Stimulated activated effector memory CD8-positive, alpha-beta T cell treated with anti-CD3 and anti-CD28 coated beads, Interleukin-12 subunit alpha, Interleukin-12 subunit beta, amount 100 ng/mL, for 72 hours (primary cell): ENCODE measurements around the gene LAMB2.
A peak's percentile ranks its signal among the peaks of the same experiment; 100 is the strongest.

Source experiments
- ATAC-seq: fragments of 150-1000 bp; cut with Tn5 transposase; 2 replicates; pipeline ENCODE4 v1.10.0; 2021
- DNase-seq, 2 donors: peaks; one replicate each; pipeline ENCODE4 v3.0.0; 2021 to 2022; ENCODE audit warnings: low spot score in 2 of 2
- H3K27ac Mint-ChIP-seq: one replicate; pipeline ENCODE4 v1.8.0; 2022; ENCODE audit warnings: mild to moderate bottlenecking, mixed read lengths
- H3K36me3 Mint-ChIP-seq: one replicate; pipeline ENCODE4 v1.8.0; 2022; ENCODE audit warnings: mild to moderate bottlenecking, mixed read lengths
- H3K4me1 Mint-ChIP-seq: one replicate; pipeline ENCODE4 v1.8.0; 2022; ENCODE audit warnings: mixed read lengths
- H3K4me3 Mint-ChIP-seq: one replicate; pipeline ENCODE4 v1.8.0; 2022; ENCODE audit warnings: mild to moderate bottlenecking, mixed read lengths
- H3K9me3 Mint-ChIP-seq: one replicate; pipeline ENCODE4 v1.8.0; 2022; ENCODE audit warnings: mixed read lengths

The LAMB2 gene

GRCh38 chr3:49165771-49166751 lies 33.2 kb upstream of the LAMB2 start, which contains the start of gene CCDC71:
TSS of gene CCDC71 (minus strand) at chr3:49166331. CDS start at chr3:49164208, 2,123 bp downstream.
- DNase-seq (peak; percentile 63 to 86), ATAC-seq (peak; percentile 81)
- Mint-ChIP-seq H3K4me1 (peaks cover 41% of the 10 kb centered on the region), H3K27ac (peak within 1 kb of the TSS; percentile 95), H3K4me3 (peak within 1 kb of the TSS; percentile 92), H3K9me3 (no peaks in the 10 kb centered on the region), H3K36me3 (peaks cover 29% of the 10 kb centered on the region)

DNA sequence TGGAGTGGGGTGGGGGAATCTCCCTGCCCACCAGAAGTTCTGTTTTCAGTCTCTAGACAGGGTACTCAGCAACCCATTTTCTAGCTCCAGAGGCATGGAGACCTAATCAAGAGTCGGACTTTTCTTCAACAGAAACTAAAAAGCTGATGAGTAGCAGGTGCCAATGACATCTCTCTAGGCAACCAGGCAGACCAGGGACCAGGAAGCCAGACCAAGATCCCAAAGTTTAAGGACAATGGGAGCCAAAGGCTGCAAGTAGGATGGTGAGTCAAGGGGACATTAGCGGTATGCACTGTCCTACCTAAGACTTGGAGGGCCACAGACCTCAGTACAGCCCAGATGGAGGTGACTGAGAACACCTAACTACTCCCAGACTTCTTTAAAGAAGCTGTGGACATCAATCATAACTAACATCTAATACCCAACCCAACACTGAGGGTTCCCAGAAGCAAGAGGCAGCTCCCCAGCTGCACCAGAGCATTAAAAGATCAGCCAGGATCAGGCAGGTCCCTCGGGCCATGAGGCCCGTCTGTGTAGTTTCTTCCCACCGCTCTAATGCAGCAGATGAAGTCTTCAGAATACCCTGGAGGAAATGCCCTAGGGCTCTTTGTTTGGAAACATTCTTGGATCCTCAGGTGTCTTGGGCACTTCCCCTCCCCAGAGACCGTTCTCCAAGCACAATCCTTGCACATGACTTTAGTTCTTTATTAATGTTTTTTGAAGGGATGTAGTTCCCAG lies 32.3 kb upstream of the LAMB2 start:
- H3K4me1 Mint-ChIP-seq, result peaks cover 34% of the 10 kb centered on the region
- ATAC-seq, result no peak
- peak overlapping the region; percentile 95 for H3K27ac Mint-ChIP-seq
- H3K4me3 Mint-ChIP-seq, result peak overlapping the region; percentile 92
- peaks cover 29% of the 10 kb centered on the region for H3K36me3 Mint-ChIP-seq
- H3K9me3 Mint-ChIP-seq, result no peaks in the 10 kb centered on the region
- no peak for DNase-seq

GRCh38 chr3:49163609-49164008 lies 30.8 kb upstream of the LAMB2 start:
- peaks cover 34% of the 10 kb centered on the region for H3K4me1 Mint-ChIP-seq
- H3K9me3 Mint-ChIP-seq, result no peaks in the 10 kb centered on the region
- H3K4me3 Mint-ChIP-seq, result peak overlapping the region; percentile 26
- ATAC-seq, result no peak
- DNase-seq, result no peak
- peaks cover 29% of the 10 kb centered on the region for H3K36me3 Mint-ChIP-seq
- H3K27ac Mint-ChIP-seq, result no peak overlapping the region

DNA sequence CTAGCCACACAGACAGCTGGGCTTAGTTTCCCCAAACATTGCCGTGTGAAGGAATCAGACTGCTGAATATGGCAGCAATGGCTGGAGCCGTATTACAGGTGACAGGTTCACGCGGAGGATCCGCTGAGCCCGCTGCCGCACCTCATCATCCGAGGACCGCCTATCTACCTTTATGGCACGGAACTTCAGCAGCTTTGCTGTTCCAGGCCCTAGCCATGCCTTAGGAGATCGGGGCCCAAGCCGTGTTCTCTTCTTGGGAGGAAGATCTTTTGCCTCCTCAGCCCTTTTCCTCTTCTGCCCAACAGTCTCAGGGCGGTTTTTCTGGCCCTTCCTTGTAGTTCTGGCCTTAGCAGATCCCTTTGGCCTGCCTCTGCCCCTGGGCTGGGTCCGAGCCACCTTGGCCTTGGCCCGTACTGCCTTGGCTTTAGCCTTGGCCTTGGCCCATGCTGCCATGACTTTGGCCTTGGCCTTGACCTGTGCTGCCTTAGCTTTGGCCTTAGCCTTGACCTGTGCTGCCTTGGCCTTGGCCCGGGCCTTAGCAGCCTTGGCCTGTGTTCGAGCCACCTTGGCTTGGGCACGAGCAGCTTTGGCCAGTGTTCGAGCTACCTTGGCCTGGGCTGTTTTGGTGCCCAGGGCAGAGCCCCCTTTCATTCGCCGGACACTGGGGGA lies 30.0 kb upstream of the LAMB2 start:
- Mint-ChIP-seq H3K27ac (no peak overlapping the region), H3K4me1 (peaks cover 40% of the 10 kb centered on the region), H3K36me3 (peaks cover 29% of the 10 kb centered on the region), H3K4me3 (no peak overlapping the region), H3K9me3 (no peaks in the 10 kb centered on the region)
- no peak for DNase-seq
- ATAC-seq, result no peak

- Mint-ChIP-seq H3K4me3 (no peak overlapping the region), H3K27ac (peak overlapping the region; percentile 45), H3K36me3 (peaks cover 29% of the 10 kb centered on the region), H3K4me1 (peaks cover 40% of the 10 kb centered on the region), H3K9me3 (no peaks in the 10 kb centered on the region)
- peak; percentile 57 for ATAC-seq
- no peak for DNase-seq
Measured at GRCh38 chr3:49161808-49162530, 29.1 kb upstream of the LAMB2 start.

GRCh38 chr3:49161197-49161596 lies 28.3 kb upstream of the LAMB2 start:
- peaks cover 40% of the 10 kb centered on the region for H3K4me1 Mint-ChIP-seq
- DNase-seq (no peak), ATAC-seq (no peak)
- peak overlapping the region; percentile 45 for H3K27ac Mint-ChIP-seq
- H3K36me3 Mint-ChIP-seq, result peaks cover 29% of the 10 kb centered on the region
- H3K4me3 Mint-ChIP-seq, result no peak overlapping the region
- H3K9me3 Mint-ChIP-seq, result no peaks in the 10 kb centered on the region

DNA sequence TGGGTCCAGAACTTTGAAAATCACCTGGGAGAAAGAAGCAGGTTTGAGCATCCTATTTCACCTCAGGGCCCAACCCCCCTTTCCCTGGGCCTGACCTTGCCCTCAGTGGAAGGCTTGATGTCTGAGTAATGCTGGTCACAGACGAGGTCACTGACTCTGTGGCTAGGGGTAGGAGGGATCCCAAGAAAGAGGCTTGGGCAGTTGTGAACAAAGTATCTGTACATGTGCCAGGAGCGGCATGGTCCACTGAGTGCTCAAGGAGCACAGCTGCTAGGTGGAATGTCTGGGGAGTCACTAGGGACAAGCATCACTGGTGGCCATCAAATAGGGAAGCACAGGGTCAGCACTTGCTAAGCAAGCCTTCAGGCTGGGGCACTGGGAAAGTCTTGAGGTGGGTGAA lies 25.9 kb upstream of the LAMB2 start:
- no peak for ATAC-seq
- DNase-seq, result no peak
- no peak overlapping the region for H3K4me3 Mint-ChIP-seq
- H3K4me1 Mint-ChIP-seq, result peaks cover 20% of the 10 kb centered on the region
- H3K9me3 Mint-ChIP-seq, result no peaks in the 10 kb centered on the region
- peaks cover 23% of the 10 kb centered on the region for H3K36me3 Mint-ChIP-seq
- H3K27ac Mint-ChIP-seq, result peak overlapping the region; percentile 41

- H3K27ac Mint-ChIP-seq, result peak overlapping the region; percentile 41
- ATAC-seq (peak; percentile 76), DNase-seq (peak; percentile 30 to 65)
- peaks cover 17% of the 10 kb centered on the region for H3K36me3 Mint-ChIP-seq
- H3K9me3 Mint-ChIP-seq, result no peaks in the 10 kb centered on the region
- peaks cover 16% of the 10 kb centered on the region for H3K4me1 Mint-ChIP-seq
- H3K4me3 Mint-ChIP-seq, result no peak overlapping the region
Measured at GRCh38 chr3:49158103-49158709, 25.4 kb upstream of the LAMB2 start.

DNA sequence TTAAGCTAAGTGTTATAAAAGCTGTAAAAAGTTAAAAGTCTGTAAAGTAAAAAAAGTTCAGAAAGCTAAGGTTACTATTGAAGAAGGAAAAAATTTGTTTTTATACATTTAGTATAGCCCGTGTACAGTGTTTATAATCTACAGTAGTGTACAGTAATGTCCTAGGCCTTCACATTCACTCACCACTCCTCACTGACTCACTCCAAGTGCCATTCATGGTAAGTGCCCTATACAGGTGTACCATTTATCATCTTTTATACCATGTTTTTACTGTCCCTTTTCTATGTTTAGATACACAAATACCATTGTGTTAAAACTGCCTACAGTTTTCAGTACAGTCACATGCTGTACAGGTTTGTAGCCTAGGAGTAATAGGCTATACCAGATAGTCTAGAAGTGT lies 24.4 kb upstream of the LAMB2 start:
- no peak overlapping the region for H3K27ac Mint-ChIP-seq
- ATAC-seq (no peak), DNase-seq (no peak)
- H3K9me3 Mint-ChIP-seq, result no peaks in the 10 kb centered on the region
- peaks cover 10% of the 10 kb centered on the region for H3K36me3 Mint-ChIP-seq
- H3K4me1 Mint-ChIP-seq, result peaks cover 9% of the 10 kb centered on the region
- no peak overlapping the region for H3K4me3 Mint-ChIP-seq

DNA sequence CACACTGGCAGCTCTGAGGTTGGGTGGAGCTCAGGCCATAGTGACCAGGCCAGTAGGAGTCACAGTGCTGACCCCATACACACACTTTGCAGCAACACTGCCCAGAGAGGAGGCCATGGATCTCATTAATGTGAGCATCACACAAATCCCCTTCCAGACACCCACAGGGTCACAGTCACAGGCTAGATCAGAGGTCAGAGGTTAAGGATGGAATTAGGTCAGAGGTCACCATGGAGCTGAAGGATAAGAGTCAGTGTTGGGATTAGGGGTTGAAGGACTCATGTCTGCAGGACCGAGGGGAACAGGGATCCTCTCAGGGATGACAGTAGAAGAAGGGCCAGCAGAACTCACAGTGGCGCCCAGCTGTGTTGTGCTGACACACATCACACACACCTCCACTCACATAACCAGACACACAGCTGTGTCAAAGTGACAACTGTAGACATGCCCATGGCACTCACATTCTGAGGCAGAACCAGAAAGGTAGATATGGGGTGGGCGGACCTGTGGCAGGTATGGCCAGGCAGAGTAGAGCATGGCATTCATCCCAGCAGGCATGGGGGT lies 20.6 kb upstream of the LAMB2 start:
- ATAC-seq, result no peak

GRCh38 chr3:49151610-49152009 lies 18.8 kb upstream of the LAMB2 start:
- Mint-ChIP-seq H3K27ac (no peak overlapping the region), H3K4me3 (no peak overlapping the region), H3K9me3 (no peaks in the 10 kb centered on the region), H3K36me3 (no peaks in the 10 kb centered on the region), H3K4me1 (no peaks in the 10 kb centered on the region)
- DNase-seq (no peak), ATAC-seq (no peak)

More for the DNA sequence above, 20.6 kb upstream of the LAMB2 start:
- Mint-ChIP-seq H3K36me3 (no peaks in the 10 kb centered on the region), H3K4me3 (no peak overlapping the region), H3K9me3 (no peaks in the 10 kb centered on the region), H3K27ac (no peak overlapping the region), H3K4me1 (peaks cover 6% of the 10 kb centered on the region)
- no peak for DNase-seq

DNA sequence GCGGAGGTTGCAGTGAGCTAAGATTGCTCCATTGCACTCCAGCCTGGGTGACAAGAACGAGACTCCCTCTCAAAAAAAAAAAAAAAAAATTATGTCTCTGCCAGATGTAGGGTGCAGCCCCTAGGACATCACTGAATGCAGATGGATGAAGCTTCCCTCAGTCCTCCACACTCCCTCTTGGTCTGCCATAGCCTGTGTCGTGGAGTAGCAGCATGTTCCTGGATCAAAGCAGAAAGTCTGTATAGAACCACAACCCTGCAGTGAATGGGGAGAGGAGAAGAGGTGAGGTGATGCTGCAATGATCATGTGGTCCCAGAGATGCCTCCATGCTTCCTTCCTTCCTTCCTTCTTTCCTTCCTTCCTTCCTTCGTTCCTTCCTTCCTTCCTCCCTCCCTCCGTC lies 15.3 kb upstream of the LAMB2 start:
- Mint-ChIP-seq H3K4me1 (no peaks in the 10 kb centered on the region), H3K4me3 (no peak overlapping the region), H3K36me3 (no peaks in the 10 kb centered on the region), H3K9me3 (no peaks in the 10 kb centered on the region), H3K27ac (no peak overlapping the region)
- DNase-seq (no peak), ATAC-seq (no peak)

DNA sequence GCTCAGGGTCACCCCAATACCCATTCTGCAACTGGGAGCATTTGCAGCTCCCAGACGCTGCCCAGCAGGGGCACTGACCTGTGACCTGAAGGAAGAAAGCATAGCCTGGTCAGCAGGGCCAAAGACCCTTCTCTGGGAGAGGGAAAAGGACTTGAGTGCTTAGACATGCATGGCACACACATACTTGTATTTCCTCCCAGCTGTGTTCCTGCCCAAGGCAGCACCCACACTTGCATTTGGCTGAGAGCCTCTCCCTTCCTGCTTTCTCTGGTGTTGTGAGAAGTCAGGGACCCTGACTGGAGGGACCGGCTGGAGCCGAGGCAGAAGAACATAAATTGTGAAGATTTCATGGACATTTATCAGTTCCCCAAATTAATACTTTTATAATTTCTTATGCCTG lies 7.2 kb upstream of the LAMB2 start:
- no peak for ATAC-seq
- H3K27ac Mint-ChIP-seq, result no peak overlapping the region
- H3K9me3 Mint-ChIP-seq, result peaks cover 3% of the 10 kb centered on the region
- H3K4me1 Mint-ChIP-seq, result no peaks in the 10 kb centered on the region
- H3K36me3 Mint-ChIP-seq, result no peaks in the 10 kb centered on the region
- no peak for DNase-seq
- H3K4me3 Mint-ChIP-seq, result no peak overlapping the region

- Mint-ChIP-seq H3K27ac (no peak overlapping the region), H3K36me3 (no peaks in the 10 kb centered on the region), H3K9me3 (no peaks in the 10 kb centered on the region), H3K4me1 (peaks cover 6% of the 10 kb centered on the region), H3K4me3 (no peak overlapping the region)
- DNase-seq (no peak), ATAC-seq (no peak)
Measured at GRCh38 chr3:49135499-49135898, 2.6 kb upstream of the LAMB2 start.
